Raji (cell line): ENCODE results near the gene AGT.

Source experiments
- POLR2A ChIP-seq: IDR thresholded peaks from 2 replicates; pipeline ENCODE4 v1.6.1; 2011; ENCODE audit warnings: low read depth, low read length, control low read depth; ENCODE audit not compliant: insufficient read depth

AGT gene

GRCh38 chr1:230749150-230749549 is 35.2 kb upstream of the AGT start:
- TF ChIP-seq POLR2A: no peak

- TF ChIP-seq POLR2A: no peak
These were observed 34.2 kb upstream of the AGT start for GRCh38 chr1:230747890-230748800.

GRCh38 chr1:230747127-230747730 is 33.3 kb upstream of the AGT start, which contains the start of gene CAPN9:
TSS of gene CAPN9 (plus strand) at chr1:230747388. CDS start at chr1:230747497, 109 bp downstream.
- TF ChIP-seq POLR2A: no peak

DNA sequence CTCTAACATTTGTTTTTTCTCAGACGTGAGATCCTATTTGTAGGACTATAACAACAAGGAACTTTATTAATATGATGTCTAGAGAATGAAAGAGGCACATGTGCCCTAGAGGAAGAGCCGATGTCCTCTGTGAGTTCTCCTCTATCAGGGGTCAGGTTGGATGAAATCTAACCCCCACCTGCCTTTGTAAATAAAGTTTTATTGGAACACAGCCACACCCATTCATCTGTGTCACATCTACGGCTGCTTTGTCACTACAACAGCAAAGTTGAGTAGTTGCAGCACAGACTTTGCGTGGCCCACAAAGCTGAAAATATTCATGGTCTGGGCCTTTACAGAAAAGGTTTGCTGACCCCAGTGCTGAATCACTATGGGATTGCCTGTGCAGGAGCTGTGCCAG is 32.7 kb upstream of the AGT start:
- no peak for TF ChIP-seq POLR2A

GRCh38 chr1:230745071-230745470 is 31.1 kb upstream of the AGT start:
- TF ChIP-seq POLR2A: no peak

GRCh38 chr1:230744382-230744781 is 30.5 kb upstream of the AGT start:
- TF ChIP-seq POLR2A: no peak

DNA sequence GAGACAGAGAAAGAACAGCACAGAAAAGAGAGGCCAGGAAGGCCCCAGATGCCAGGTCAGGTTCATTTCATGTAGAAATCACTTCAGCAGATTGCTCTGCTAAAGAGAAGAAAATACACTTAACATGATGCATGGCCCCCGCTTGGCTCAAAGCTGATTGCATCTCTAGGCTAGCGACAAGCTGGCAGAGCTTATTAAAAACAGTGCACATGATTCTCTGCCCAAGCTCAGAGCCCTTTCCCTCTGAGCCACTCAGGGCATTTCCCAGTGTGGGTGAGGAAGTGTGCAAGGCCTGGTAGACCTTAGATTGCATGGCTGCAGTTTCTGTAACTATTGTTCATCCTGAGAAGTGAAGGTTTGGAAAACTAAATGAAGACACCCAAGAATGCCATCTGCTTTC is 30.0 kb upstream of the AGT start:
- no peak for TF ChIP-seq POLR2A

GRCh38 chr1:230739564-230740290 is 25.8 kb upstream of the AGT start:
- TF ChIP-seq POLR2A: no peak

DNA sequence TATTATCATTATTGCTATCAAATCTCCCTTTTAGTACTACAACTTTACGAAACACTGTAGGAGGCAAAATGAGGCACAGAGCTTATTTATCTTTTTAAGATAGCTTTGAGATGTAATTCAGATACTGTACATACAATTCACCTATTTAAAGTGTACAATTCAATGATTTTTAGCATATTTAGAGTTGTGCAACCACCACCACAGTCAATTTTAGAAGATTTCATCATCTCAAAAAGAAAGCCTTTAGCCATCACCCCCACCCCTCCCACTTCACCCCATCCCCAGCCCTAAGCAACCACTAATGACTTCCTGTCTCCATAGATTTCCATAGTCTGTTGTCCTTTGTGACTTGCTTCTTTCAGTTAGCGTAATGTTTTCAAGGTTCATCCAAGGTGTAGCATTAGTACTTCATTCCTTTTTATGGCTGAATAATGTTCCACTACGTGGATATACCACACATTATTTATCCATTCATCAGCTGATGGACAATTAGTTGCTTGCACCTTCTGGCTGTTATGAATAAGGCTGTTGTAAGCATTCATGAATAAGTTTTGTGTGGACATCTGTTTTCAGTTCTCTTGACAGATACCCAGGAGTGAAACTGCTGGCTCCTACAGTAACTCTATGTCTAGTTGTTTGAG is 23.8 kb upstream of the AGT start:
- no peak for TF ChIP-seq POLR2A

DNA sequence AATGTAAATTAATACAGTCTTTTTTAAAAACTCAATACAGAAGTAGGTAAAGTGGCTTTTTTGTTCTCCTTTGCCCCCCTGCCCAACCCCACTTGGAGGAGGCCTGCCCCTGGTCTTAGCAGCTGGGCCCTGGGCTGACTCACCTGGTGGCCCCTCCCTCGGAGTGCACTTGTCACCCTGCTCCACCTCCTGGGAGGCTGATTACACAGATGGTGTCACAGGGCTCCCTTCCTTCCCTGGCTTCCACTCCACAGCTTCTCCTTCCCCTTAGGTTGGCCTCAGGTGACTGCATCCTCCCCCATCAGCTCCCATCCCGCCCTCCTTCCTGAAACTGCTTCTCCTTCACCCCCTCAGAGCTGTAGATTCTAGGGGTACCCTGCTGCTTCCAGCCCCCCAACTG is 21.5 kb upstream of the AGT start:
- no peak for TF ChIP-seq POLR2A

- TF ChIP-seq POLR2A: no peak
These were observed 17.1 kb upstream of the AGT start for GRCh38 chr1:230730977-230731376.

GRCh38 chr1:230728710-230729392 is 14.9 kb upstream of the AGT start:
- no peak for TF ChIP-seq POLR2A

DNA sequence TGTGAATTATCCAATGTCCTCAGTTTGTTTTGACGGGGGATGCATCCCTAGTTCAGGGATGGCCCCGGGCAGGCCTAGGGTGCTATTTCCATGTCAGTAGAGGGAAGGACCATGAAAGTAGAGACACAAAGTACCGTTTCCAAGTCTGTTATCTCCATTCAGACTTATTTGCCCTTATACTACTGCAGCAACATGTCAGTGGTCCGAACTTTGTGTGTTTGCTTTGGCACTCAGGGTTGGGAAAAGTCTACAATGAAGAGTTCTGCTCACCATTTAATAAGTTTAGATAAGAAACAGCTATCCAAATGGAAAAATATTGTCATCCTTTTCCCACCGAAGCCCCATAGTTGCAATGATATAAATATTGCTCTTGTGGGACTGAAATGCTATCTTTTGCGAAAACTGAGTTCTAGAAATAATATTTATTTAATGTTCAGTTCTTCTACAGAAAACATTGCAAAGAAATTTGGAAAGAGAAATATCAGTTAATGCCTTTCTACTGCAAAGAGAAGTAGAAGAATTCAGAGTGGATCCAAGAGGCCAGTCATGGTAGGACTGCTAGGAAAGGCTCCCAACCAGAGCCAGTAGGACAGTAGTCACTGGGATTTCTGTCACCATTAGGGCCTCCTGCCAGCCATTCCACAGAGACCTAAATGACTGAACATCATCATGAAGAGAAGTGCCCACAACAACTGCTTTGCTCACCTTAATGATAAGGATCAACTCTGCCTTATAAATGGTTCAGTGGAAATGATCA is 11.5 kb upstream of the AGT start:
- TF ChIP-seq POLR2A: no peak

DNA sequence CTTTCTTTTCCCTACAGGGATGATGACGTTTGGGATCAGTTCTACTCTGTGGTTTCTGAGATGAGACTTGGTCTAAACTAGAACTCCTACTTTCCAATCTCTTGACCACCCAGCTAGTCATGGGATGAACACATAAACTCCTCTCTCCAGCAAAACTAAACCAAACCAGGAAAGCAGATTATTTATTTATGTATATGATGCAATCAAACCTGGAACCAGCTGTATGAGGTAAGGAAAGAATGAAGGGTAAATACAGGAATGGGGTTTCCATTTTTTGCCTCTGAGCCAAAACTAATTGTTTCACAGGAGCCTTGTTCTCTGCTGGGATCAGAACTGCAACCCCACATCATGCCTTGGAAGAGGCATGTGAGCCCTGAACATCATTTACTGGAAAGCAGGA is 3.3 kb upstream of the AGT start:
- TF ChIP-seq POLR2A: no peak
